GM21360 (cell line): Measurements from ENCODE around the gene NR3C2.
"Not testable (repeated sequence)": the region's sequence is repeated elsewhere in the genome, so short reads cannot be mapped to it uniquely, and the experiment has no call there.

Experiments used
- ATAC-seq: cut with Tn5 transposase; IDR thresholded peaks from one replicate; pipeline ENCODE4 v1.9.1; 2021; ENCODE audit warnings: mild to moderate bottlenecking, moderate library complexity; ENCODE audit not compliant: unreplicated experiment

The NR3C2 gene

DNA sequence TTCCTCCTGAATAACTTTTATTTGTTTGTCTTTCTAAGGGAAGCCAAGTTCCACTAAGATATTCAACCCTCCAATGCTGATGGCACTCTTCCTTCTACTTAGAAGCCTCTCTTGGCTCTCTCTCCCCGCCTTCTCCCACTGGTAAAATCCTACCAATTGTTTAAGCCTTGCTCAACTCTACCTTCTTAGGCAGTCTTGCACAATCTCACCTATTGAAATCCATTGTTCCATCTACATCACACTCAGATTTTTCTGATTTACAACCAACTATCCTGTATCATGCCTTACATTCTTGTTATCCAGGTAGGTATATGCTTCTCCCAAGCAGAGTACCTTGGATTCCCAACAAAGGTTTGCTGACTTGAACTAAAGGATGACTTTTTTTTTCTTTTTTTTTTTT is 69.1 kb downstream of the NR3C2 start:
- no peak for ATAC-seq

DNA sequence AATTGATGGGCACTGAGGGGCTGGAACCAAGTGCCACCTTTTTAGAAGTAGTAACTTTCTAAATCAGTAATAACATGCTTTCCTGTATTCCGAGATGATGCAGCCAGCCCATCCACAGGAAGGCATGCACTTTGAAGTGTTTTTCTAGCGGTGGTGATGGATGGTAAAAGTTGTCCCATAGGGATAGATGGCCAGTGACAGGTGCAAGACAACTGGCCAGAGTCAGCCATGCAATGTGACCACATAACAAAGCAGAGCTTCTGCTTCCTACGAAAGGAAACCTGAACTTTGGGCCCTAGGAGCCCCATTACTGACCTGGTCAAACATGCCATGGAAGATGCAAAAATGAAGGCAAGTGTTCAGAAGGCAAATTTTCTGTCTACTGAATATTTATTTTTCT is 72.3 kb downstream of the NR3C2 start:
- no peak for ATAC-seq

DNA sequence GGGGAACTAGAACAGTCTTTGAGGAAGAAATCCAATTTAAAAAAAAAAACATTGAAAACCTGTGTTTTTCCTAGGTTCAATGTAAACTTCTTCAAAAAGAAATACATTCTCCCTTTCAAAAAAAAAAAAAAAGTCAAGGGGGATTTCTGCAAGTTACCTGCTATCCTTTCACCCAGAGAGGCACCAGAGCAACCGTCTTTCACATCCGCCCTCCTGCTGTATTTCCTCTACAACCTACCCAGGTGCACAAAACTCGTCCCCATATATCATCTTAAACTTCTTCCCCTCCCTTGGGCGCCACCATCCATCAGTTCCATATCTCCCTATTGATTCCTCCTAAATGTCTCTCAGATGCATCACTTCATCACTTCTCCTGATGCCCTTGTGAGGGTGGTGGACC is 74.5 kb downstream of the NR3C2 start:
- no peak for ATAC-seq

DNA sequence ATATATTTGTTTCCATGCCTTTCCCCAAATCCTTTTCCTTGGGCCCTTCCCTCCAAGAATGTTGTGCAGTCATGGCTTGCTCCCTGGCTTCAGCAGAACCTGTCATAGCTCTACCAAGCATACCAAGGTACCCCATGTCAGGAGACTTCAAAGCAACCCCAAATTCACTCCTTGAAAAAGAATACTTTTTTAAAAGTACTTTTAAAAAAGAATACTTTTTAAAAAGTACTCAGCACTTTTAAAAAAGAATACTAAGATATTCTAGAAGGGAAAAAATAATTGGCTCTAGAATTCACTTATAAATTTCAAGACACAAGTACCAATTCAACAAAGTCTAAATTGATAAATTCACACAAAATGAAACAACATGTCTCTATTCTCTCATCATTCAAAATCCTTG is 76.0 kb downstream of the NR3C2 start:
- no peak for ATAC-seq

DNA sequence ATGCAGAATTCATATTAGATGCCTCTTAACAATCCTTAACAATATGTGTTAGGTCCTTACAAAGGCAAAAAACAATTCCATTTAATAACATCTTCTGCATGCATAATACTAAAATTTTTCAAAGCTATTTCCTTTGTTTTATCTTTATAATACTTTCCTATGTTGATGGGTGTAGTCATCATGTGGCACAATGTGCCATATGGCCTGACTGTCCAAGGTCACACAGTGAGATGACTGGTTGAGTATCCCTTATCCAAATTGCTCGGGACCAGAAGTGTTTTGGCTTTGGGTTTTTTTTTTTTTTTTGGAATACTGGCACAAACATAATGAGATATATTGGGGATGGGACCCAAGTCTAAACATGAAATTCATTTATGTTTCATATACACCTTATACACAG is 77.7 kb downstream of the NR3C2 start:
- no peak for ATAC-seq

DNA sequence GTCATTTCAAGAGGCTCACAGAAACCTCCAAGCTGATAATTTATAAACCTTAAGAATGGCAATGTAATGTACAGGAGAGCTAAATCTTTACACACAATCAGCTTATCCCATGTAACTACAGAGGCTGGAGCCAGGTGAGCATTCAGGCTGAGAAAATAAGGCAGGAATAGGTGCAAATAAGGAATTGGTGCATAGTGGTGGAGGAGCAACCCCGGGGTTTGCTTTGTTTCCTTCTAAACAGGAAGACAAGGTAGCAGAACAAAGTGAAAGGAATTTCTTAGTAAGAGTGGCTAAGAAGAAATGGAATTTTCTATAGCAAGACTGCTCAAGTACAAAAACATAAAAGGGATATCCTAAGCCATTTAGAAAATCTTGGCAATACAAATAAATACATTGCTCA is 82.4 kb downstream of the NR3C2 start:
- ATAC-seq = no peak

DNA sequence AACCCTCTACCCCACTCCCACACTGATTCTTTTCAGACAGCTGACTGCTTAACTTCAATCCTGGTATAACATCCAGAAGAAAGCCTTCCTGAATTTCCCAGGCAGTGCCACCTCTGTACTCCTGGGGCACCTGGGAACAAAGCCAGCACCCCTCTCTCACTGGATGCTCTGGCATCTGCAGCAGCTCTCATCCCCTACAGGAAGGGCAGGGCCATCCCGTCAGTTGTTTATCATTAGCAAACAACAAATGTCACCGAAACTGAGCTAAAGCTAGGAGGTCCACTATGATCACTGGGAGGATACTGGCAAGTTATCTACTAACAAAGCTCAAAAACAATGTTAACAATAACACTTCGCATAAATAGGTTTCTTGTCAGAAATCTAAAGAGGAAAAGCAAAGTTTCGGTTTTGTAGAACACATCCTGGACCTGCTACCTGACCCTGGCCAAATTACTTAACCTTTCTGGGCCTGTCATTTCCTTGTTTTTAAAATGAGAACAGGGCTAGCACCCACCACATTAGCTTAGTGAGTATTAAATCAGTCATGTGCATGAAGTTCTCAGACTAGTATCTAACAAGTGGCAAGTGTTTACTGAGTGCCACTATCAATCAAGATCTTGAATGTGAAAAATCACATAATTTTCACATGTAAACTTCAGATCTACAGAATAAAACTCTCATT is 86.6 kb downstream of the NR3C2 start:
- ATAC-seq = no peak

DNA sequence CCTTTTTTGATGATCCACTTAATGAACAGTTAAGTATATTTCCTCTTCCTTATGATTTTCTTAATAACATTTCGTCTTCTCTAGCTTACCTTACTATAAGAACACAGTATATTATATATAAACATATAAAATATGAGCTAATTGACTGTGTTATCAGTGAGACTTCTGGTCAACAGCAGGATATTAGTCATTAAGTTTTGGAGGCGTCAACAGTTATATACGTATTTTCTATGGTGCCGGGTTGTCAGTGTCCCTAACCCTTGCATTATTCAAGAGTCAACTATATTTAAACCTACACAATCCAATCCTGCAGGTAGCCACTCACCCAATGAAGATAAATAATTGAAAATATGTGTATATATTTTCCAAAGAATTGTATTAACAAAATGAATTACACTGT is 88.0 kb downstream of the NR3C2 start:
- ATAC-seq = no peak

DNA sequence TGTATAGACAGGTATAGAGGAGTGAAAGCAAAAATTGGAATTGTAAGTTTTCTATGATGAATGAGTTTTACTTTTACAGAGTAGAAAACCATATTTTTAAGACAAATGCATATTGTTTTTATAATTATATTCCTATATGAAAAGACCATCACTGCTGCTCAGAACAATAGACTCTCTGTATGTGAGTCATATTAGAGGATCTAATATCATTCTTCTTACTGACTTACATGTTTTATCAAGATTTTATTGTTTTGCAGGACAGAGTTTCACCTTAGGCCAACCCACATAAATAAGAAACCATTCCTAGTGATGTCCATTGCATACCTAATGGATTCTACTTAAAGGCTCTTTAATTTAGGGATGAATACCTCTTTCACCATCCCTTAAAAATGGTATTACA is 88.6 kb downstream of the NR3C2 start:
- no peak for ATAC-seq

DNA sequence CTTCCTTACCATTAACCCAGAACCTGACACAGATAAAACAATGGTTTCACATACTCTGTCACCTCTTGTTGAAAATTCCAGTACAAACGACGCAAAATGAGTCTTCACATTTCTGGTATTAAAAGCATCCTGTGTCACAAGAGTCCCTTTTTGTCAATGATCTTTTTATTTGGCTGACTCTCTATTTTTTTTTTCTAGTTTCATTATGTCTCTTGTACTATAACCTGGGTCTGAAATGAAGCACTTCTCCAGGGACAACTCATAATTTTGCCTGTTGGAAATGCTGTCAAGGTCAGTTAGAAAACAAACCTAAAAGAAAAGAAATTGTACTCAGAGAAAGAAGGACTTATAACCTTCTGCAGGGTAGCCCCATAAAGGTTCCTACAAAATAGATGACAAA is 93.1 kb downstream of the NR3C2 start:
- no peak for ATAC-seq

DNA sequence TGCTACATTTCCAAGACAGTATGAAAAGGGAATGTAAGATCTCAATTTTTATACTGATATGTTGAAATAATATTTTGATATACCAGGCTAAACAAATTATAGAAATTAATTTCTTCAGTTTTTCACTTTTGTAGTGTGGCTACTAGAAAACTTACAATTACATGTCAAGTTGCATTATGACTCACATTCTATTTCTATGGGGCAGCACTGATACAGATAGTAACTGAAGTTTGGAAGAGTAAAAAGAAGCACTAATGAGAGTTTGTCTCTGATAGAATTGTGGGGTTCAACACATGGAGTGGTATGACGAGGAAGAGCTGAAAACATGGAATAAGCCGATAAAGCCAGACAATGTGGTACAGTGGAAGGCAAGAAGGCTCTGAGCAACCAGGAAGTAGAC is 95.6 kb downstream of the NR3C2 start:
- no peak for ATAC-seq

DNA sequence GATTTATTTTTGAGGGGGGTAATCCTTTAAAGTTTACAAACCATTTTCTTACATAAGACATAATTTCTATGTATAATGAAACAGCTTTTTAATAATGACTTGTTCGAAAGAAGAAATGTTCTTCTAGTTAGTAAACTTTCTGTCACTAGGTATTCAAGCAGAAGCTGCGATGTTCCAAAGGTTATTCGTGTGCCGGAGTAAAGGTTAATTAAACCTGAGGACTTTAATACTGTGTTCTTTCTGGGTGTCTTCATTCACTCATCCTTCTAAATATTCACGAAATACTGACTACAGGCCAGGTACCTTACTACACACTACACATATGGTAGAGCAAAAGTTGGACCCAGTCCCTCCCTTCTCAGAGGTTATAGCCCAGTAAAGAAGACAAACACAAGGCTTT is 96.7 kb downstream of the NR3C2 start:
- no peak for ATAC-seq

DNA sequence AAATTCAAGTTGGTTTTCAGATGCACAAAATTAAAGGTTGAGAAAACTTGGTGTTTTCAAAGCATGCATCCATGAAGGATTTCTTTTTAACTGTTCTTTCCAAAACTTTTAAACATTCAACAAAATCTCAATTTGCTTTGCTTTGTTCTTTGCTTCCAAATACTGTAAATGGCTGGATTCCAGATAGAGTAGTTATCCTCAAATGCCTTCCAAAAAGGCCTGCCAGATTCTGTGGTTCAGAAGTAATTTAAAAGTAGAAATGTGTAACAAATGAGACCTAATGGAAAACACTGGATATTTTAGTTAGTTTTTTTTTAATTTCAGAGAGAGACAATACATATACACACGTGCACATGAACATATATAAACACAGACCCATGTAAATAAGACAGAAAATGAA is 97.3 kb downstream of the NR3C2 start:
- ATAC-seq = no peak

DNA sequence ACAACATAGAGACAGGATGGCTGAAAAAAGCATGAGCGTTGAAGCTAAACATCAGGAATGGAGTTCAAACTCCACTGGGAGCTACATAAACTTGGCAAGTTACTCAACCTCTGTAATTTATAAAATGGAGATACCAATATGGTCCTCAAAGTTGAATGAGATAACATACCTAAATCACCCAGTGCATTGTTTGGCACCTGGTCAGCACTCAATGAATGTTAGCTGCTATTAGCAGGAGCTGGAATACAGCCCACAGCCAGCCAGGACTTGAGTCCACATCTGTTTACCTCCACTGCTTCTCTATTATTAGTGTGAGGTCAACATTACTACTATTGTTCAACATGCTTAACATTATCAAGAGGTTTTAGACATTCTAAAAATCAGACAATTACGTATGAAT is 97.9 kb downstream of the NR3C2 start:
- no peak for ATAC-seq

DNA sequence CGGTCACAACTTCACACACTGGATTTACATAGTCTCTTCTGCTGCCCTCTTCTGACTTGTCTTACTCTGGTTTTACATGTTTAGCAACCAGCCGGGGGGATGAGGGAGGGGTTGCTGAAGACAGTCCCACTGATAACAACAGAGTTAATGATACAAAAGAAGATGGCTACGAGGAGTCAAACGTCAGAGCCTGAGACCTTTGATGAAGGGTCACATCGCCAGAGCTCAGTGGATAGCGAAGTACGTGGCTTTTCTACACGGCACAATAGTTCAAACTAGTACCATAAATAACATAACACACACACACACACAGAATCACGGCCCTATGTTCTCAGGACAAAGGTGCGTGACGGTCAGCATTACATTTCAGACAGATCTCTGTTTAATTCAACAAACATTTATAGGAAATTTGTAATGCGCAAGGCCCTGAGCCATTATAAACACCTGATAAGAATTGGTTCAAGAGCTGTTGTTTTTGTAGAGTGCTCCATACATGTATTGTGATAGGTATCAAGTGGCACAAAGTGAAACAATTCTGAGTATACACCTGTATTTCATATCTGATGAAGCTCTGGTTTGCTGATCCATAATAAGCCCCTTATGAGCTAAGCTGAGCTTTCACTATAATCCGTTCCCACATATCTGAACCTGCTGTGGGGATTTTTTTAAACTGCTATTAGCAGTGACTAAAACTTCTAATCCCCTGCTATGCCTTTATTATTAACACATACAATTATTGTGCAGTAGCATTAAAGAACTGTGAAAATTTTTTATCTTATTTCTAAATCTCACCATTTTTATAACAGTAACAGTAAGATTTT is 100.0 kb downstream of the NR3C2 start:
- no peak for ATAC-seq

DNA sequence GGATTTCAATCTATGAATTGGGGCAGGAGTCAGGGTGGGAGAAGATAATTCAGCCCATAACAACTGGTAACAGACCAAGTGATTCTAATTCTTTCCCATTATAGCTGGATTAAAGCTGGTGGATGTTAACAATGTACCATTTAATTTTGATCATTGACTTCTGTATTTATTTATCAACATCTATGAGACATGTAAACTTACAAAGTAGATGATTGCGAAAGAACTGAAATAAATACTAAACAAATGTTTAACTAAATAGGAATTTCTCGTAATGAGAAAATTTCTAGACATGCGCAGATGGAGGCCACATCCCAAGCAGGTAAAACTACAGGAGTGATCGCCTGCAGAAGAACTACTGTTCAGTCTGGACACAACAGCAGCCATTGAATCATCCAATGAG is 107.1 kb downstream of the NR3C2 start:
- no peak for ATAC-seq

DNA sequence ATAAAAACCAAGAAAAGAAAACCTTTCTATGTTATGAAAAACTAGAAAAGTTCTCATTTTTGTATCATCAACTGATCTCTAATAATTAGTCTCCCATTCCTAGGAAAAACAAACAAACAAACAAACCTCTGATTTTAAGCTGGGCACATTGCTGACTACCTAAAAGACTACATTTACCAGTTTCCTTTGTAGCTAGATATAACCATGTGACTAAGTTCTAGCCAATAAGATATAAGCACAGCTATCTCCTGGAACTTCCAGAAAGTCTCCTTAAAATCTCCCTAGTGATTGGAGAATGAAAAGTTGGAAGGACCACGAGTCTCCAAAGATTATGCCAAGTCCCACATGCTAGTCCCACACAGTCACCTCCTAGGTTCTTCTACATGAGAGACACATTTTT is 108.9 kb downstream of the NR3C2 start:
- no peak for ATAC-seq

DNA sequence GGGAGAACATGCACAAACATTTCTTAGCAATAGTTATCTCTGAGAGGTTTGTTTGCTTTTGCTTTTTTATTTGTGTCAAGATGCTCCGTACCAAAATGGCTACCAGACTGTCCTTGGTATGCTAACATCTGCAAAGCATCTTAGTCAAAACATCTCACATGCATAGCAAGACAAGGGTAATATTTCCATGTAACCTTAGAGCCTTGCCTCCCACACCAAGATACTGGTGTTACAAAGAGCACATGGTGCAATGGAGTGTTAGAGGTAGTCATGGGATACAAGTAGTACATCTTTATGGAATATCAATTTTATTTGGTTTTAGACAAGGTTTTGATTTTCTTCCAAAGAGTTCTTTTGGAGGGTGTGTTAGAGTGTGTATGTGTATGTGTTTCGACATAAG is 109.7 kb downstream of the NR3C2 start:
- no peak for ATAC-seq

DNA sequence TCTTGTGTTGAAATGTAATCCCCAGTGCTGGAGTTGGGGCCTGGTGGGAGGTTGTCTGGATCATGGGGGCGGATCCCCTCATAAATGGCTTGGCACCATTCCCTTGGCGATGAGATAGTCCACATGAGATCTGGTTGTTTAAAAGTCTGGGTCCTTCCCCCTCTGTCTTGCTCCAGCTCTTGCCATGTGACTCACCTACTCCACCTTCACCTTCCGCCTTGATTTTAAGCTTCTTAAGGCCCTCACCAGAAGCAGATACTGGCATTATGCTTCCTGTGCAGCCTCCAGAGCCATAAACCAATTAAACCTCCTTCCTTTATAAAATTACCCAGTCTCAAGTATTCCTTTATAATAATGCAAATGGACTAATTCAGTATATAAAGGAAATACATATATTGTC is 111.5 kb downstream of the NR3C2 start:
- ATAC-seq = no peak

DNA sequence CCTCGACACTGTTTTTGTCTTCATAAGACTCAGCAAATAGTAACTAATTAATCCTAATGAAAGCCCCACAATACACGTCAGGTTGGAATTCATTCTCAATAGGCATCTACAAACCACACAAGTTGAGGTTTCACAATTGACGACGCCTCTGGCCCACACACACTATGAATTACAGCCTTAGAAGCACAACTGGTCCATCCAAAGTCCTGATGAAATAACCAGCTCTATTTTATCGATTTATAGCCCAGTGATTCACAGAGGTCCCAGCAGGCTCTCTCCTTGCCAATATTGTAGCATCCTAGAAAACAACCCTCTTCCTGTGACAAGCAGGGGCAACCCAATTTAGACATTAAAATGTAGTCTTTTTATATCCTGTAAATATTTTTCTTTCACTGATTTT is 112.1 kb downstream of the NR3C2 start:
- no peak for ATAC-seq

DNA sequence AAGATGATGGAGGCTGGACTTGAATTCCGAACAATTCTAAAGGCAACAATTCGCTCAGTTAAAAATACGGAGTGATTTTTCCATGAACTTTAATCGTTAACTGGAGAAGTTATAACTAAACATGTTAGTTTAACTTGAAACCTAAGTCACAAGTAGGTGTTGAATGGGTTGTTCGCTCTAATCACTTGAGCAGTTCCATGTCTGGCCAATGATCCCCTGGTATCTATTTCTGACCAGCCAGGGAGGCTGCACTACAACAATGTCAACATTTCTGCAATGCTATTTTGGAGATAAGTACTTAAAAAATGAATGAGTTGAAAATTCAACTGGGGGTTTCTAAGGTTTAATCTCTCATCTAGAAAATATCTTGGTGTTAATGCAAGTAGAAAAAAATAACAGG is 112.5 kb downstream of the NR3C2 start:
- no peak for ATAC-seq

DNA sequence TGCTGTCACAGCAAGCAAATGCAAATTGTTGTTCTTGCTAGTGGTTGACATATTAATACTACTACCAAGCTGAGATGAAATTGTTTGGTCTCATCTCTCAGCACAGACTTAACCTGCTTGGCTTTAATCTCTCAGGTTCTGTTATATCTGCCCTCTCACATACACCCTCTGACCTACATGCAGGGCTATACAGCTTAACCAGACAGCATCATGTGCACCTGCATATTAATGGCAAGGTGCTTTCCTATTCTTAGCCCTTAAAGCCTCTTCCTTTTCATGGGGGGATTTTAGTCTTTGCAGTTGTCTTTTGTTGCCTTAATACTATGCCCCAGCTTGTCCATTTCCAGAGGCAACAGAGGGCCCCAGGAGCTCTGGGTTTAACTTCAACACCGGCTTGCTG is 114.5 kb downstream of the NR3C2 start:
- ATAC-seq = no peak

DNA sequence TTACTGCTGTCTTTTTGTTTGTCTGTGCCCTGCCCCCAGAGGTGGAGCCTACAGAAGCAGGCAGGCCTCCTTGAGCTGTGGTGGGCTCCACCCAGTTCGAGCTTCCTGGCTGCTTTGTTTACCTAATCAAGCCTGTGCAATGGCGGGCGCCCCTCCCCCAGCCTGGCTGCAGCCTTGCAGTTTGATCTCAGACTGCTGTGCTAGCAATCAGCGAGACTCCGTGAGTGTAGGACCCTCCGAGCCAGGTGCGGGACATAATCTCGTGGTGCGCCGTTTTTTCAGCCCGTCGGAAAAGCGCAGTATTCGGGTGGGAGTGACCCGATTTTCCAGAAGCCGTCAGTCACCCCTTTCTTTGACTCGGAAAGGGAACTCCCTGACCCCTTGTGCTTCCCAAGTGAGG is 118.9 kb downstream of the NR3C2 start:
- ATAC-seq = not testable (repeated sequence)
